DOHH2 (cell line): ENCODE measurements around the gene MYCBPAP.

ENCODE experiments used
- H3F3A ChIP-seq: fragments of 200-600 bp; sonication (generic), shearing (Covaris generic); 2 replicates; pipeline ENCODE4 v1.6.0; 2016; ENCODE audit warnings: antibody characterized with exemption, mild to moderate bottlenecking; ENCODE audit not compliant: control insufficient read depth, insufficient read depth
- H3K27ac ChIP-seq: fragments of 200-600 bp; sonication (generic); 2 replicates; pipeline ENCODE4 v1.5.1; 2014; ENCODE audit warnings: low read depth, mild to moderate bottlenecking, low read length, moderate library complexity
- H3K27me3 ChIP-seq: fragments of 200-600 bp; sonication (generic); 2 replicates; pipeline ENCODE4 v1.6.1; 2014; ENCODE audit warnings: mild to moderate bottlenecking, low read length, mixed read lengths; ENCODE audit not compliant: control insufficient read depth
- H3K36me3 ChIP-seq: fragments of 200-600 bp; sonication (generic); 2 replicates; pipeline ENCODE4 v1.6.1; 2014; ENCODE audit warnings: mild to moderate bottlenecking, low read length, moderate library complexity, mixed read lengths; ENCODE audit not compliant: control insufficient read depth
- H3K4me1 ChIP-seq: fragments of 200-600 bp; sonication (generic); 2 replicates; pipeline ENCODE4 v1.6.1; 2014; ENCODE audit warnings: mild to moderate bottlenecking, low read length, mixed read lengths; ENCODE audit not compliant: control insufficient read depth
- H3K4me2 ChIP-seq: fragments of 200-600 bp; sonication (generic); 2 replicates; pipeline ENCODE4 v1.6.0; 2014; ENCODE audit warnings: mild to moderate bottlenecking, low read length, moderate library complexity
- H3K4me3 ChIP-seq: fragments of 200-600 bp; sonication (generic); 2 replicates; pipeline ENCODE4 v1.5.1; 2014; ENCODE audit warnings: mild to moderate bottlenecking, low read length, mixed read lengths
- H3K79me2 ChIP-seq: fragments of 200-600 bp; sonication (generic); 2 replicates; pipeline ENCODE4 v1.6.1; 2014; ENCODE audit warnings: mild to moderate bottlenecking, low read length, mixed read lengths; ENCODE audit not compliant: control insufficient read depth
- H3K9me2 ChIP-seq: fragments of 200-600 bp; sonication (generic); replicated peaks from 2 replicates; pipeline ENCODE4 v1.6.1; 2014; ENCODE audit warnings: mild to moderate bottlenecking, low read length, mixed read lengths; ENCODE audit not compliant: control insufficient read depth
- H3K9me3 ChIP-seq: fragments of 200-600 bp; sonication (generic); 2 replicates; pipeline ENCODE4 v1.6.1; 2014; ENCODE audit warnings: antibody characterized with exemption, low read length, mixed read lengths; ENCODE audit not compliant: control insufficient read depth, insufficient read depth
- H4K20me1 ChIP-seq: fragments of 200-600 bp; sonication (generic); 2 replicates; pipeline ENCODE4 v1.6.0; 2014; ENCODE audit warnings: low read depth, mild to moderate bottlenecking, antibody characterized with exemption, low read length, moderate library complexity; ENCODE audit not compliant: control insufficient read depth, insufficient read depth
- CTCF ChIP-seq: fragments of 200-600 bp; sonication (generic); IDR thresholded peaks from one replicate; pipeline ENCODE4 v1.5.1; 2014; ENCODE audit warnings: antibody characterized with exemption, mild to moderate bottlenecking, low read depth, low read length; ENCODE audit not compliant: poor library complexity, severe bottlenecking
- EZH2phosphoT487 ChIP-seq: fragments of 200-600 bp; sonication (generic); IDR thresholded peaks from 2 replicates; pipeline ENCODE4 v1.6.1; 2017; ENCODE audit warnings: borderline replicate concordance, mild to moderate bottlenecking, antibody characterized with exemption, low read length, moderate library complexity, mixed read lengths

Gene MYCBPAP

GRCh38 chr17:50502301-50502990, 5.8 kb upstream of the MYCBPAP start:
- H3K9me3 ChIP-seq: no peaks in the 10 kb centered on the region
- H3K4me2 ChIP-seq: peak overlapping the region; percentile 65
- H3K36me3 ChIP-seq: no peaks in the 10 kb centered on the region
- no peaks in the 10 kb centered on the region for H3K79me2 ChIP-seq
- peaks cover 13% of the 10 kb centered on the region for H3F3A ChIP-seq
- H3K4me3 ChIP-seq: peak overlapping the region; percentile 24; the same call in 1 of the 2 replicates
- H4K20me1 ChIP-seq: no peaks in the 10 kb centered on the region
- no peaks in the 10 kb centered on the region for H3K27me3 ChIP-seq
- H3K4me1 ChIP-seq: peaks cover 43% of the 10 kb centered on the region
- H3K27ac ChIP-seq: peak overlapping the region; percentile 71
- no peaks in the 10 kb centered on the region for H3K9me2 ChIP-seq
- TF ChIP-seq CTCF: no peak
- TF ChIP-seq EZH2phosphoT487: no peak

- Histone ChIP-seq H3K9me2 (no peaks in the 10 kb centered on the region), H3K27ac (no peak overlapping the region), H3K9me3 (no peaks in the 10 kb centered on the region), H4K20me1 (no peaks in the 10 kb centered on the region), H3K4me3 (no peak overlapping the region), H3K27me3 (no peaks in the 10 kb centered on the region), H3K79me2 (peaks cover 4% of the 10 kb centered on the region; the same call in 1 of the 2 replicates), H3K4me2 (peak overlapping the region; percentile 65; the same call in 1 of the 2 replicates), H3K4me1 (peaks cover 65% of the 10 kb centered on the region), H3F3A (peaks cover 16% of the 10 kb centered on the region), H3K36me3 (no peaks in the 10 kb centered on the region)
- TF ChIP-seq EZH2phosphoT487: no peak
- no peak for TF ChIP-seq CTCF
Observed at GRCh38 chr17:50505591-50506130, 2.6 kb upstream of the MYCBPAP start.

GRCh38 chr17:50506298-50506697, 1.9 kb upstream of the MYCBPAP start:
- no peak for TF ChIP-seq CTCF
- TF ChIP-seq EZH2phosphoT487: no peak

More at GRCh38 chr17:50506298-50506697, 1.9 kb upstream of the MYCBPAP start:
- Histone ChIP-seq H3K36me3 (no peaks in the 10 kb centered on the region), H3K9me3 (no peaks in the 10 kb centered on the region), H3K4me2 (no peak overlapping the region), H3K27ac (no peak overlapping the region), H3K4me3 (no peak overlapping the region), H4K20me1 (no peaks in the 10 kb centered on the region), H3K27me3 (no peaks in the 10 kb centered on the region), H3K9me2 (no peaks in the 10 kb centered on the region), H3K4me1 (peaks cover 68% of the 10 kb centered on the region), H3K79me2 (peaks cover 4% of the 10 kb centered on the region; the same call in 1 of the 2 replicates), H3F3A (peaks cover 14% of the 10 kb centered on the region)
